T follicular helper cell (primary cell): Measurements from ENCODE around the gene TMEM52B.

ENCODE experiments used
- DNase-seq: peaks from one replicate; pipeline ENCODE4 v3.0.0-alpha.2; 2020; ENCODE audit warnings: low read depth
- total RNA-seq, 2 experiments: gene quantifications; one replicate each; lab custom pipeline; 2026; lab: John Stamatoyannopoulos, UW

Gene TMEM52B
- total RNA-seq, result 0 reads per million in 2 experiments

- no peak for DNase-seq
Measured at GRCh38 chr12:10178821-10179220, at the start of gene TMEM52B. TSS of gene TMEM52B (plus strand) at chr12:10179032. CDS start at chr12:10179575, 543 bp downstream.

GRCh38 chr12:10130042-10130441 is 48.8 kb upstream of the TMEM52B start, which contains the start of gene CLEC7A:
TSS of gene CLEC7A (minus strand) at chr12:10130199. CDS start at chr12:10130082, 117 bp downstream.
- DNase-seq, result no peak

- no peak for DNase-seq
Measured at GRCh38 chr12:10131111-10131690, 47.6 kb upstream of the TMEM52B start.

- no peak for DNase-seq
Measured at GRCh38 chr12:10132850-10133370, 45.9 kb upstream of the TMEM52B start.

- DNase-seq, result no peak
Measured at GRCh38 chr12:10135126-10135525, 43.7 kb upstream of the TMEM52B start.

GRCh38 chr12:10136637-10137205 is 42.1 kb upstream of the TMEM52B start:
- DNase-seq, result no peak

- DNase-seq, result peak; percentile 11
Measured at GRCh38 chr12:10140001-10140400, 38.8 kb upstream of the TMEM52B start.

- DNase-seq, result no peak
Measured at GRCh38 chr12:10142976-10143589, 35.7 kb upstream of the TMEM52B start.

- no peak for DNase-seq
Measured at GRCh38 chr12:10147714-10148403, 31.0 kb upstream of the TMEM52B start.

GRCh38 chr12:10151621-10152020 is 27.2 kb upstream of the TMEM52B start:
- DNase-seq, result no peak

GRCh38 chr12:10153271-10154144 is 25.3 kb upstream of the TMEM52B start:
- peak; percentile 20 for DNase-seq

- DNase-seq, result no peak
Measured at GRCh38 chr12:10154145-10154496, 24.7 kb upstream of the TMEM52B start.

- DNase-seq, result no peak
Measured at GRCh38 chr12:10155966-10156365, 22.9 kb upstream of the TMEM52B start.

- no peak for DNase-seq
Measured at GRCh38 chr12:10158406-10158805, 20.4 kb upstream of the TMEM52B start.

GRCh38 chr12:10159280-10159679 is 19.6 kb upstream of the TMEM52B start:
- DNase-seq, result no peak

GRCh38 chr12:10160617-10161385 is 18.0 kb upstream of the TMEM52B start:
- no peak for DNase-seq

- no peak for DNase-seq
Measured at GRCh38 chr12:10163084-10163483, 15.7 kb upstream of the TMEM52B start.

- DNase-seq, result no peak
Measured at GRCh38 chr12:10165421-10165820, 13.4 kb upstream of the TMEM52B start.

GRCh38 chr12:10167599-10167998 is 11.2 kb upstream of the TMEM52B start:
- DNase-seq, result no peak

GRCh38 chr12:10169104-10169503 is 9.7 kb upstream of the TMEM52B start:
- DNase-seq, result no peak

- no peak for DNase-seq
Measured at GRCh38 chr12:10170216-10170615, 8.6 kb upstream of the TMEM52B start.
